K562 (cell line): ENCODE data around the gene TAS2R9. TPM values are rescaled to one million over a fixed set of nuclear protein-coding genes. Genes with fewer than 3 reads are reported as not detected.

Source experiments
- MTA2 ChIP-seq: fragments of 450-650 bp; IDR thresholded peaks from 2 replicates; pipeline ENCODE4 v1.6.1; 2016; ENCODE audit warnings: low read depth
- U2AF2 ChIP-seq: fragments of 200-400 bp; formaldehyde crosslinking; optimal IDR thresholded peaks from 2 replicates; pipeline ENCODE3; 2017; ENCODE audit warnings: low read depth, mild to moderate bottlenecking, low read length
- ZC3H4 ChIP-seq: sonication (generic); formaldehyde crosslinking; IDR thresholded peaks from 2 replicates; pipeline ENCODE4 v1.9.0; 2021; ENCODE audit warnings: missing genetic modification reagents, borderline replicate concordance
- ZNF583 ChIP-seq: fragments of 250-450 bp; sonication (Bioruptor Pico); IDR thresholded peaks from 2 replicates; pipeline ENCODE4 v1.4.0; 2020
- polyA plus RNA-seq, 8 experiments: library from polyadenylated mRNA; depleted of rRNA in 4 of 8; stranded (reverse) in 5 of 8; unstranded in 3 of 8; fragments of >200 nt; fragmentation: Nextera tagmentation in 2 of 8; fragmentation: Illumina TruSeq in 1 of 8; extraction: Ambion mirVana in 2 of 8; extraction: Trizol in 1 of 8; gene quantifications; 2 replicates each; pipeline versions ENCODE4 v1.2.1 to v1.2.3, GENCODE V29; 2011 to 2014; ENCODE audit warnings: inconsistent platforms in 1 of 8, missing spikeins in 1 of 8
- total RNA-seq, 7 experiments: library from RNA; depleted of rRNA in 6 of 7; stranded (reverse); fragments of >200 nt in 6 of 7; fragmentation: Illumina TruSeq in 2 of 7; extraction: Trizol in 2 of 7; gene quantifications; 2 replicates each; pipeline versions ENCODE4 v1.2.1 to v1.2.3, GENCODE V29; 2011 to 2021; ENCODE audit warnings: low replicate concordance in 1 of 7
- TF ChIP-seq, protein P1 (sequence below), 2 experiments: fragments of 450-650 bp in 1 of 2; sonication (generic) in 1 of 2; formaldehyde crosslinking in 1 of 2; IDR thresholded peaks in 1 of 2; conservative IDR thresholded peaks in 1 of 2; 2 replicates each; pipeline versions ENCODE4 v1.6.1 to v1.8.1; 2016 to 2023; ENCODE audit warnings: mild to moderate bottlenecking in 2 of 2, moderate library complexity in 2 of 2, inconsistent platforms in 1 of 2, missing genetic modification reagents in 1 of 2
- TF ChIP-seq, protein P2 (sequence below): sonication (generic); formaldehyde crosslinking; IDR thresholded peaks from 2 replicates; pipeline ENCODE4 v1.8.0; 2023; ENCODE audit warnings: missing genetic modification reagents, mild to moderate bottlenecking, borderline replicate concordance

The TAS2R9 gene
- total and polyA plus RNA-seq, 9 of the 15 experiments (the other 6 are each of a cell fraction or from before 2014, with no cell fraction given) = not detected

- TF ChIP-seq ZC3H4 (CRISPR knock-in tag) (no peak), MTA2 (no peak), ZNF583 (no peak), U2AF2 (no peak)
- TF ChIP-seq, protein P1, sequence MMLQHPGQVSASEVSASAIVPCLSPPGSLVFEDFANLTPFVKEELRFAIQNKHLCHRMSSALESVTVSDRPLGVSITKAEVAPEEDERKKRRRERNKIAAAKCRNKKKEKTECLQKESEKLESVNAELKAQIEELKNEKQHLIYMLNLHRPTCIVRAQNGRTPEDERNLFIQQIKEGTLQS (IDR thresholded peaks at IDR 0.05) = no peak
- TF ChIP-seq, protein P1 (CRISPR knock-in tag; conservative IDR thresholded peaks at IDR 0.05) = no peak
- TF ChIP-seq, protein P2, sequence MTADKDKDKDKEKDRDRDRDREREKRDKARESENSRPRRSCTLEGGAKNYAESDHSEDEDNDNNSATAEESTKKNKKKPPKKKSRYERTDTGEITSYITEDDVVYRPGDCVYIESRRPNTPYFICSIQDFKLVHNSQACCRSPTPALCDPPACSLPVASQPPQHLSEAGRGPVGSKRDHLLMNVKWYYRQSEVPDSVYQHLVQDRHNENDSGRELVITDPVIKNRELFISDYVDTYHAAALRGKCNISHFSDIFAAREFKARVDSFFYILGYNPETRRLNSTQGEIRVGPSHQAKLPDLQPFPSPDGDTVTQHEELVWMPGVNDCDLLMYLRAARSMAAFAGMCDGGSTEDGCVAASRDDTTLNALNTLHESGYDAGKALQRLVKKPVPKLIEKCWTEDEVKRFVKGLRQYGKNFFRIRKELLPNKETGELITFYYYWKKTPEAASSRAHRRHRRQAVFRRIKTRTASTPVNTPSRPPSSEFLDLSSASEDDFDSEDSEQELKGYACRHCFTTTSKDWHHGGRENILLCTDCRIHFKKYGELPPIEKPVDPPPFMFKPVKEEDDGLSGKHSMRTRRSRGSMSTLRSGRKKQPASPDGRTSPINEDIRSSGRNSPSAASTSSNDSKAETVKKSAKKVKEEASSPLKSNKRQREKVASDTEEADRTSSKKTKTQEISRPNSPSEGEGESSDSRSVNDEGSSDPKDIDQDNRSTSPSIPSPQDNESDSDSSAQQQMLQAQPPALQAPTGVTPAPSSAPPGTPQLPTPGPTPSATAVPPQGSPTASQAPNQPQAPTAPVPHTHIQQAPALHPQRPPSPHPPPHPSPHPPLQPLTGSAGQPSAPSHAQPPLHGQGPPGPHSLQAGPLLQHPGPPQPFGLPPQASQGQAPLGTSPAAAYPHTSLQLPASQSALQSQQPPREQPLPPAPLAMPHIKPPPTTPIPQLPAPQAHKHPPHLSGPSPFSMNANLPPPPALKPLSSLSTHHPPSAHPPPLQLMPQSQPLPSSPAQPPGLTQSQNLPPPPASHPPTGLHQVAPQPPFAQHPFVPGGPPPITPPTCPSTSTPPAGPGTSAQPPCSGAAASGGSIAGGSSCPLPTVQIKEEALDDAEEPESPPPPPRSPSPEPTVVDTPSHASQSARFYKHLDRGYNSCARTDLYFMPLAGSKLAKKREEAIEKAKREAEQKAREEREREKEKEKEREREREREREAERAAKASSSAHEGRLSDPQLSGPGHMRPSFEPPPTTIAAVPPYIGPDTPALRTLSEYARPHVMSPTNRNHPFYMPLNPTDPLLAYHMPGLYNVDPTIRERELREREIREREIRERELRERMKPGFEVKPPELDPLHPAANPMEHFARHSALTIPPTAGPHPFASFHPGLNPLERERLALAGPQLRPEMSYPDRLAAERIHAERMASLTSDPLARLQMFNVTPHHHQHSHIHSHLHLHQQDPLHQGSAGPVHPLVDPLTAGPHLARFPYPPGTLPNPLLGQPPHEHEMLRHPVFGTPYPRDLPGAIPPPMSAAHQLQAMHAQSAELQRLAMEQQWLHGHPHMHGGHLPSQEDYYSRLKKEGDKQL = no peak
These were observed 2.8 kb downstream of the TAS2R9 start, which contains the start of gene TAS2R8 (continued) for GRCh38 chr12:10807186-10807585.
